ENCODE results near the gene HEPHL1.
"Not testable (repeated sequence)": the region's sequence is repeated elsewhere in the genome, so short reads cannot be mapped to it uniquely, and the experiment has no call there.

The HEPHL1 gene

GRCh38 chr11:94020777-94021481, at the start of gene HEPHL1:
Gene HEPHL1, plus strand, starts transcription at chr11:94021354. Its CDS starts 15 bp downstream, at chr11:94021369.
- no peak within 1 kb of the TSS for H3K4me2 ChIP-seq (ENCODE audit: low read depth, low read length, poor library complexity, severe bottlenecking)

GRCh38 chr11:93972790-93973189, 48.4 kb upstream of the HEPHL1 start:
- Histone ChIP-seq H3K27me3 (ENCODE audit: low read length) (no peaks in the 10 kb centered on the region; the same call in 1 of the 2 replicates), H3K4me2 (ENCODE audit: low read depth, low read length, poor library complexity, severe bottlenecking) (no peak overlapping the region), H4K20me1 (ENCODE audit: low read depth, low read length) (no peaks in the 10 kb centered on the region), H3F3A (ENCODE audit: insufficient read depth) (no peaks in the 10 kb centered on the region), H2AFZ (ENCODE audit: low read depth, low read length, severe bottlenecking) (no peak overlapping the region), H3K9ac (ENCODE audit: low read length) (no peak overlapping the region), H3K4me3 (ENCODE audit: insufficient read depth, low read length, poor library complexity, severe bottlenecking) (no peak overlapping the region), H3K36me3 (ENCODE audit: low read length) (no peaks in the 10 kb centered on the region), H3K9me2 (replicated peaks; ENCODE audit: insufficient read depth, low read length) (no peaks in the 10 kb centered on the region), H3K79me2 (ENCODE audit: insufficient read depth, low read length) (no peaks in the 10 kb centered on the region), H3K27ac (ENCODE audit: low read depth, low read length) (no peak overlapping the region), H3K9me3 (ENCODE audit: insufficient read depth, low read length) (no peaks in the 10 kb centered on the region)
- TF ChIP-seq CTCF (IDR thresholded peaks at IDR 0.05; ENCODE audit: insufficient read depth, low read length, poor library complexity, severe bottlenecking) (no peak), EZH2phosphoT487 (conservative IDR thresholded peaks at IDR 0.05; ENCODE audit: low read length) (no peak)

More at GRCh38 chr11:94020777-94021481, at the start of gene HEPHL1:
- no peak within 1 kb of the TSS for H3K27ac ChIP-seq (ENCODE audit: low read depth, low read length)
- no peaks in the 10 kb centered on the region for H3K27me3 ChIP-seq (ENCODE audit: low read length)
- no peaks in the 10 kb centered on the region for H3K79me2 ChIP-seq (ENCODE audit: insufficient read depth, low read length)
- no peaks in the 10 kb centered on the region for H3K9me2 ChIP-seq (replicated peaks; ENCODE audit: insufficient read depth, low read length)
- H2AFZ ChIP-seq (ENCODE audit: low read depth, low read length, severe bottlenecking): no peak within 1 kb of the TSS
- TF ChIP-seq CTCF (IDR thresholded peaks at IDR 0.05; ENCODE audit: insufficient read depth, low read length, poor library complexity, severe bottlenecking) (no peak), EZH2phosphoT487 (conservative IDR thresholded peaks at IDR 0.05; ENCODE audit: low read length) (no peak)
- no peak within 1 kb of the TSS for H3K4me3 ChIP-seq (ENCODE audit: insufficient read depth, low read length, poor library complexity, severe bottlenecking)
- H3K36me3 ChIP-seq (ENCODE audit: low read length): no peaks in the 10 kb centered on the region
- H3K9me3 ChIP-seq (ENCODE audit: insufficient read depth, low read length): no peaks in the 10 kb centered on the region
- H3K9ac ChIP-seq (ENCODE audit: low read length): no peak within 1 kb of the TSS
- H3F3A ChIP-seq (ENCODE audit: insufficient read depth): no peaks in the 10 kb centered on the region
- no peaks in the 10 kb centered on the region for H4K20me1 ChIP-seq (ENCODE audit: low read depth, low read length)

GRCh38 chr11:93973322-93974051, 47.7 kb upstream of the HEPHL1 start:
- not testable (repeated sequence) for H3K9me2 ChIP-seq (replicated peaks; ENCODE audit: insufficient read depth, low read length); H3K79me2 ChIP-seq (ENCODE audit: insufficient read depth, low read length); H3K27me3 ChIP-seq (ENCODE audit: low read length); H2AFZ ChIP-seq (ENCODE audit: low read depth, low read length, severe bottlenecking); H3F3A ChIP-seq (ENCODE audit: insufficient read depth); H3K4me2 ChIP-seq (ENCODE audit: low read depth, low read length, poor library complexity, severe bottlenecking); H3K27ac ChIP-seq (ENCODE audit: low read depth, low read length); H3K36me3 ChIP-seq (ENCODE audit: low read length); H3K4me3 ChIP-seq (ENCODE audit: insufficient read depth, low read length, poor library complexity, severe bottlenecking); H3K9ac ChIP-seq (ENCODE audit: low read length); H3K9me3 ChIP-seq (ENCODE audit: insufficient read depth, low read length); H4K20me1 ChIP-seq (ENCODE audit: low read depth, low read length)

GRCh38 chr11:93974759-93975158, 46.4 kb upstream of the HEPHL1 start:
- no peaks in the 10 kb centered on the region for H4K20me1 ChIP-seq (ENCODE audit: low read depth, low read length)
- no peak overlapping the region for H3K27ac ChIP-seq (ENCODE audit: low read depth, low read length)
- no peaks in the 10 kb centered on the region for H3F3A ChIP-seq (ENCODE audit: insufficient read depth)
- H3K9me2 ChIP-seq (replicated peaks; ENCODE audit: insufficient read depth, low read length): no peaks in the 10 kb centered on the region
- H3K9me3 ChIP-seq (ENCODE audit: insufficient read depth, low read length): no peaks in the 10 kb centered on the region
- no peak overlapping the region for H3K4me2 ChIP-seq (ENCODE audit: low read depth, low read length, poor library complexity, severe bottlenecking)
- H3K27me3 ChIP-seq (ENCODE audit: low read length): no peaks in the 10 kb centered on the region
- H3K79me2 ChIP-seq (ENCODE audit: insufficient read depth, low read length): no peaks in the 10 kb centered on the region
- H3K4me3 ChIP-seq (ENCODE audit: insufficient read depth, low read length, poor library complexity, severe bottlenecking): no peak overlapping the region
- H3K36me3 ChIP-seq (ENCODE audit: low read length): no peaks in the 10 kb centered on the region
- H2AFZ ChIP-seq (ENCODE audit: low read depth, low read length, severe bottlenecking): no peak overlapping the region
- H3K9ac ChIP-seq (ENCODE audit: low read length): no peak overlapping the region
- no peak for TF ChIP-seq EZH2phosphoT487 (conservative IDR thresholded peaks at IDR 0.05; ENCODE audit: low read length)

GRCh38 chr11:93976577-93977254, 44.4 kb upstream of the HEPHL1 start:
- not testable (repeated sequence) for H3K4me3 ChIP-seq (ENCODE audit: insufficient read depth, low read length, poor library complexity, severe bottlenecking); H3K4me2 ChIP-seq (ENCODE audit: low read depth, low read length, poor library complexity, severe bottlenecking); H3F3A ChIP-seq (ENCODE audit: insufficient read depth); H3K9me2 ChIP-seq (replicated peaks; ENCODE audit: insufficient read depth, low read length); H3K79me2 ChIP-seq (ENCODE audit: insufficient read depth, low read length); H2AFZ ChIP-seq (ENCODE audit: low read depth, low read length, severe bottlenecking); H3K9ac ChIP-seq (ENCODE audit: low read length); H3K27me3 ChIP-seq (ENCODE audit: low read length); H4K20me1 ChIP-seq (ENCODE audit: low read depth, low read length); H3K36me3 ChIP-seq (ENCODE audit: low read length); H3K27ac ChIP-seq (ENCODE audit: low read depth, low read length); H3K9me3 ChIP-seq (ENCODE audit: insufficient read depth, low read length)

Data from SU-DHL-6 (cell line).